Left lung (tissue), 10 donors: ENCODE data around the gene FFAR1. TPM values are rescaled to one million over a fixed set of nuclear protein-coding genes. Genes with fewer than 3 reads are reported as not detected.

ENCODE experiments used
- ATAC-seq: fragments of 200-7000 bp; cut with Tn5 transposase; one replicate; pipeline ENCODE4 v1.9.1; 2020; ENCODE audit warnings: moderate library complexity
- DNase-seq, 4 donors: peaks; one replicate each; pipeline ENCODE4 v3.0.0-alpha.2; 2013 to 2020
- H3K27ac ChIP-seq, 2 donors: fragments of 200-600 bp; sonication (generic) in 1 of 2; one replicate each; pipeline versions ENCODE4 v1.5.0 to v1.8.0; 2020 to 2021
- H3K27me3 ChIP-seq, 2 donors: fragments of 200-600 bp; sonication (generic) in 1 of 2; one replicate each; pipeline versions ENCODE4 v1.5.0 to v1.8.0; 2020 to 2021
- H3K36me3 ChIP-seq, 2 donors: fragments of 200-600 bp; sonication (generic) in 1 of 2; one replicate each; pipeline versions ENCODE4 v1.5.0 to v1.8.0; 2020 to 2021
- H3K4me1 ChIP-seq, 2 donors: fragments of 200-600 bp; one replicate each; pipeline ENCODE4 v1.8.0; 2021
- H3K4me3 ChIP-seq, 2 donors: fragments of 200-600 bp; sonication (generic) in 1 of 2; one replicate each; pipeline versions ENCODE4 v1.5.0 to v1.8.0; 2020 to 2021; ENCODE audit warnings: mild to moderate bottlenecking in 1 of 2
- H3K9me3 ChIP-seq, 2 donors: fragments of 200-600 bp; sonication (generic) in 1 of 2; one replicate each; pipeline versions ENCODE4 v1.5.0 to v1.8.0; 2020 to 2021
- CTCF ChIP-seq, 2 donors: fragments of 200-600 bp; sonication (generic) in 1 of 2; IDR thresholded peaks; one replicate each; pipeline versions ENCODE4 v1.5.0 to v1.8.0; 2021; ENCODE audit warnings: antibody characterized with exemption in 2 of 2
- intact Hi-C, 2 donors: fragments of 100-400 bp; cut with DNase I; formaldehyde crosslinking; loops; one replicate each; pipeline versions ENCODE4 v1.11.2 to v1.14.2; 2022
- polyA plus RNA-seq, 6 donors: library from polyadenylated mRNA; unstranded; fragments of 120-200 nt; gene quantifications; one replicate each; pipeline ENCODE4 v1.2.1, GENCODE V29; 2013; ENCODE audit not compliant: insufficient read length in 6 of 6
- total RNA-seq, 2 donors: library from RNA; stranded (reverse); fragmentation: NEBNext Ultra II Directional; extraction: Animal tissue kit (Norgen Biotek cat#: 25700); gene quantifications; one replicate each; pipeline ENCODE4 v1.2.1, GENCODE V29; 2021
- donor health status: DM: no; HTN: yes; CAD: no.
- donor health status: DM: no; HTN: no; CAD: no.

The FFAR1 gene
- total and polyA plus RNA-seq, 8 donors: 0.06 to 0.74 (median 0.28) TPM; not detected in 2

GRCh38 chr19:35300339-35300649 lies 47.4 kb upstream of the FFAR1 start:
- no peaks in the 10 kb centered on the region for H3K36me3 ChIP-seq
- no peak for DNase-seq
- no peak for TF ChIP-seq CTCF (IDR thresholded peaks at IDR 0.05)
- H3K27me3 ChIP-seq: peaks cover 0 to 31% of the 10 kb centered on the region in 2 donors
- no peak for ATAC-seq
- no peaks in the 10 kb centered on the region for H3K9me3 ChIP-seq
- H3K4me1 ChIP-seq: peaks cover 0 to 5% of the 10 kb centered on the region in 2 donors
- intact Hi-C loops: no loop called here
- H3K4me3 ChIP-seq: no peak overlapping the region
- H3K27ac ChIP-seq: no peak overlapping the region

GRCh38 chr19:35301961-35302360 lies 45.7 kb upstream of the FFAR1 start:
- no peak for ATAC-seq
- peaks cover 0 to 19% of the 10 kb centered on the region in 2 donors for H3K27me3 ChIP-seq

GRCh38 chr19:35302446-35302845 lies 45.3 kb upstream of the FFAR1 start:
- H3K4me3 ChIP-seq: no peak overlapping the region
- no peaks in the 10 kb centered on the region for H3K9me3 ChIP-seq
- peaks cover 0 to 9% of the 10 kb centered on the region in 2 donors for H3K4me1 ChIP-seq
- no peak overlapping the region for H3K27ac ChIP-seq
- peaks cover 0 to 19% of the 10 kb centered on the region in 2 donors for H3K27me3 ChIP-seq
- H3K36me3 ChIP-seq: no peaks in the 10 kb centered on the region
- TF ChIP-seq CTCF (IDR thresholded peaks at IDR 0.05): no peak
- intact Hi-C loops: no loop called here
- ATAC-seq (no peak), DNase-seq (peak in 1 of 4 donors; percentile 50)

More at GRCh38 chr19:35301961-35302360, 45.7 kb upstream of the FFAR1 start:
- H3K4me1 ChIP-seq: peaks cover 0 to 9% of the 10 kb centered on the region in 2 donors
- no peaks in the 10 kb centered on the region for H3K36me3 ChIP-seq
- intact Hi-C loops: no loop called here
- DNase-seq: no peak
- no peak overlapping the region for H3K27ac ChIP-seq
- no peaks in the 10 kb centered on the region for H3K9me3 ChIP-seq
- no peak for TF ChIP-seq CTCF (IDR thresholded peaks at IDR 0.05)
- H3K4me3 ChIP-seq: no peak overlapping the region

GRCh38 chr19:35303357-35303915 lies 44.3 kb upstream of the FFAR1 start:
- Histone ChIP-seq H3K36me3 (no peaks in the 10 kb centered on the region), H3K27me3 (peaks cover 0 to 19% of the 10 kb centered on the region in 2 donors), H3K4me3 (no peak overlapping the region), H3K4me1 (peaks cover 0 to 9% of the 10 kb centered on the region in 2 donors), H3K27ac (no peak overlapping the region), H3K9me3 (no peaks in the 10 kb centered on the region)
- DNase-seq: peak in 1 of 4 donors; percentile 4
- intact Hi-C loops: no loop called here
- ATAC-seq: no peak
- TF ChIP-seq CTCF (IDR thresholded peaks at IDR 0.05): no peak

GRCh38 chr19:35304036-35304435 lies 43.7 kb upstream of the FFAR1 start:
- ATAC-seq: no peak
- Histone ChIP-seq H3K4me1 (peaks cover 0 to 9% of the 10 kb centered on the region in 2 donors), H3K27me3 (peaks cover 0 to 18% of the 10 kb centered on the region in 2 donors), H3K27ac (no peak overlapping the region), H3K36me3 (no peaks in the 10 kb centered on the region), H3K4me3 (no peak overlapping the region), H3K9me3 (no peaks in the 10 kb centered on the region)
- intact Hi-C loops: no loop called here
- peak in 1 of 4 donors; percentile 28 for DNase-seq
- TF ChIP-seq CTCF (IDR thresholded peaks at IDR 0.05): no peak
